GF-D8 (cell line): ENCODE data around the gene CLCF1.
"Not testable (repeated sequence)": the region's sequence is repeated elsewhere in the genome, so short reads cannot be mapped to it uniquely, and the experiment has no call there.

Experiments
- DNase-seq: peaks from one replicate; lab custom pipeline; 2025; lab: John Stamatoyannopoulos, UW

The CLCF1 gene

GRCh38 chr11:67408437-67409200 lies 35.2 kb upstream of the CLCF1 start:
- DNase-seq: no peak

DNA sequence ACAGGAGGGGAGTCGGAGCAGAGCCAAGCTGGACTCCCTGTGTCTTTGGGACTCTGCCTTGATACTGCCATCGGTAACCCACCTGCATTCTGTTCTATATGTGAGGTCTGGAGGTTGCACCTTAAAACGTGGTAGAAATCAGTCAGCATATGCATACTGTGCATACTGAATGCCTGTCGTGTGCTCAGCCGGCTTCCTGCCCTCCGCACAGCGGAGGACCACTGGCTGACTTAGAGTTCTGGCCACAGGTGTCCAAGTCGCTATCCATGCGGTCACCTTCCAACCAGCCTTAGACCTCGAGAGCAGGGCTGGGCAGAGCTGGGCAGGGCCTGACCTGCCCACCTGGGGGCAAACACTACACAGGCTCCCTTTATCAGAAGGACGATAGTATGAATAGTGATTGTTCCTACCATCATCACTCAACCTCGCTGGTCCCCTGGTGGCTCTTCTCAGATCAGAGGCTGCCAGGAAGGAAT lies 34.3 kb upstream of the CLCF1 start:
- DNase-seq: no peak

DNA sequence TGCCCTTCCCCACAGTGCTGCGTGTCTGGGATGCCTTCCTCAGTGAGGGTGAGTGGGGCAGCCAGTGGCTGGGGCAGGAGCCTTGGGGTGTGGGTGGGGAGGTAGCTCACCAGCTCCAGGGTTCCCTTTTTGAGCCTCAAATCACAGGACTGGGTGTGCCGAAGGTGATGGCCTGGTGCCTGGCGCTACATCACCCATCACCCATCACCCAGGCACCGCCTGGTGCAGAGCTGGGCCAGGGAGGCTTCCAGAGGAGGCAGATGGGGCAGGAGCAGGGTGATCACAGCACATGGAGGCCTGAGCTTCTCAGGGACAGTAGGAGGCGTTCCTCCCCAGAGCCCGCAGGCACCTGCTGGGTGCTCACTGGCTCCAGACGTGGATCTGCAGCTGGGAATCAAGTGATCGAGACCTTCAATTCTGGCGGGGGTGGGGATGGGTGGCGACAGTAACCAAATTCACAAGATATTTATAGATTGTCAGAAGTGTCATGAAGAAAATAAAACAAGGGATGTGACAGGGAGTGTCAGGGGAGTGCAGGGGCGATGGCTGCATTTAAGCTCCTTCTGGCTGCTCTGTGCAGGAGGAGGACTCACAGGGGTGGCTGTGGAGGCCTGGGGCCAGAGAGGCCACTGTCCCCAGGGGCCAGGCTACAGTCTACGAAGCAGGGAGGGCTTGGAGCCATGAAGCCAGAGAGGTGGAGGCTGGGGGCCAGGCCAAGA lies 33.7 kb upstream of the CLCF1 start:
- no peak for DNase-seq

GRCh38 chr11:67406420-67406968 lies 33.1 kb upstream of the CLCF1 start:
- no peak for DNase-seq

DNA sequence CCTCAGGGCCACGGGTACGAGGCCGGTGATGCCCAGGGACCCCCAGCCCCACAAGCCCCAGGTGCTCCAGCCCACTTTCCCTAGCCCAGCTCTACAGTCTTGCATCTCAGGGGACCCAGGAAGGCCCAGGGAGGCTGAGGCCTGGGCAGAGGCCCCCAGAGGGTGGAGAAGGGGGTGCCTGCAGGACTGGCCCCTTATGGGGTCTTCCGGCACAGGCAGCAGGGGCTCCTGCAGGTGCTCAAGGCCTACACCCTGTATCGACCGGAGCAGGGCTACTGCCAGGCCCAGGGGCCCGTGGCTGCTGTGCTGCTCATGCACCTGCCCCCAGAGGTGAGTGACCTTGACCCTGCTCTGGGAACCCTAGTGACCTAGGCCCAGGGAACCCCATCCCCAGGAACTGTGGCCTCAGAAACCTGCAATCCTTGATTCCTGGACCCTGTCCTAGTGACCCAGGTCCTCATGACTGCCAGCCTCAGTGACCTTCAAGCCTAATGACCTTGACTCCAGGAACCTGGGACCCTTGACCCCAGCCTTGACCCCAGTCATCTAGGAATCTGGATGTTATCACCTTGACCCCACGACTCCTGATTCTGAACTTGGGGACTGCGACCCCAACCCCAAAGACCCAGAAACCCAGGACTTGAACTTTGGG lies 32.4 kb upstream of the CLCF1 start:
- DNase-seq: no peak

DNA sequence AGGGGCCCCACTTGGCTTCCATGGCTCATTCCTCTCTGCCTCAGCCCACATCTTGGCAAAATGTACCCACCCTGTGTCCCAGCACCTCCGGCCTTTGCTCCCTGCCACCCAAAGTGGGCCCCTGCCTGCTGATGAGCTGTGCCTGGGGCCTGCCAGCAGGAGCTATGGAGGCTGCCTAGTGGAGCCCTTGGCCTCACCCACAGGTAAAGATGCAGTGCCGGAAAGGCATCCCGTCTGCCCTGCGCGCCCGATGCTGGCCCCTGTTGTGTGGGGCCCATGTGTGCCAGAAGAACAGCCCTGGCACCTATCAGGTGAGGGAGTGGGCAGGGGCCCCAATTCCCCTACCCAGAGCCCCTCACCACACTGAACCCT lies 31.8 kb upstream of the CLCF1 start:
- DNase-seq: no peak

DNA sequence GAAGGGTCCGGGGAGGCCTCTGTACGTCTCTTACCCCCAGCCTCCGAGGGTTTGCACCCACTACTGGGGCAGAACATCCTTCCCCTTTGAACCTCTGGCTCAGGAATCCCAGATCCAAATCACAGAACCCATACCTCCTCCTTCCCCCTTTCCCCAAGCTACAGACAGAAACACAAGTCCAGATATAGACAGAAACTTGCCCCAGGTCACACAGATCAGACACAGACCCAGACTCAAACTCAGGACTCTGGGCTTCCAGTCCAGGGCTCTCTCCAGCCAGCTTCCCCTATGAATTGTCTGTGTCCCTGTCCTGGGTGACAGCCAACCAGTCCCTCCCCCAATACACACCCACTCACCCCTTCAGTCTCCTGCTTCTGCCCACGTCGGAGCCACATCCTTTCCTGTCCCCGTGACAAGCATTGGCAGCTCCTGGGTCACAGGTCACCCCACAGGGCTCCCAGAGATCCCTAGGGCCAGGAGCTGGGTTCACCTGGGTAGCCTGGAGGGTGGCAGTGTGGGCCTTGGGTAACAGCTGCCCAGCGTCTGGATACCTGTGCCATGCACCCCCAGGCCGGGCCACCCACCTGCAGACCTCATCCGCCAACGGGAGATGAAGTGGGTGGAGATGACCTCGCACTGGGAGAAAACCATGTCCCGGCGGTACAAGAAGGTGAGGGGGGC lies 31.3 kb upstream of the CLCF1 start:
- DNase-seq: no peak

DNA sequence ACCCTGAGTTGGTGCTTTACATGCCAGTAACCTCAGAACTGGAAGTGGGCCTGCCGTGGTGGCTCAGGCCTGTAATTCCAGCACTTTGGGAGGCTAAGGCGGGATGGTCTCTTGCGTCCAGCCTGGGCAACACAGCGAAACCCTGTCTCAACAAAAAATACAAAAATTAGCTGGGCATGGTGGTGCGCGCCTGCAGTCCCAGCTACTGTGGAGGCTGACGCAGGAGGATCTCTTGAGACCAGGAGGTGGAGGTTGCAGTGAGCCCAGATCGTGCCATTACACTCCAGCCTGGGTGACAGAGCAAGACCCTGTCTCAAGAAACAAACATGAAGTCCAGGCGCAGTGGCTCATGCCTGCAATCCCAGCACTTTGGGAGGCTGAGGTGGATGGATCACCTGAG lies 29.7 kb upstream of the CLCF1 start:
- not testable (repeated sequence) for DNase-seq

DNA sequence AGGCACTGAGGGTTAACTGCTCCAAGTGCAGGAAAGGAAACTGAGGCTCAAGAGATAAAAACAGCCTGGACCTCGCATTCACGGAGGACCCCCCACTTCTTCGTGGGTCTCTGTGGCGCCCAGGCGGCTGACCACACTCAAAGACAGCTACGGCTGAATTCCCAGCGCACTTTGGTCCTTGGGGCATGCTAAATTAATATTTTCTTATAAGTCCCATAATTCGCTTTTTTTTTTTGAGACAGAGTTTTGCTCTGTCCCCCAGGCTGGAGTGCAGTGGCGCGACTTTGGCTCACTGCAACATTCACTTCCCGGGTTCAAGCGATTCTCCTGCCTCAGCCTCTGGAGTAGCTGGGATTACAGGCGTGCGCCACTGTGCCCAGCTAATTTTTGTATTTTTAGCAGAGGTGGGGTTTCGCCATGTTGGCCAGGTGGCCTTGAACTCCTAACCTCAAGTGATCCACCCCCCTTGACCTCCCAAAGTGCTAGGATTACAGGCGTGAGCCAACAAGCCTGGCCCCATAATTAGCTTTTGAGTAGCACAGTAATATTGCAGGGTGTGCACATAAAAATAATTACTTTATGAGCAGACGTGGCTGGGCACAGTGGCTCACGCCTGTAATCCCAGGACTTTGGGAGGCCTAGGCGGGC lies 28.9 kb upstream of the CLCF1 start:
- not testable (repeated sequence) for DNase-seq

- DNase-seq: peak; percentile 75
Measured at GRCh38 chr11:67401495-67402191, 28.2 kb upstream of the CLCF1 start, which contains the start of gene PPP1CA. PPP1CA (minus strand) TSS chr11:67401858; CDS start chr11:67401782, 76 bp downstream.

DNA sequence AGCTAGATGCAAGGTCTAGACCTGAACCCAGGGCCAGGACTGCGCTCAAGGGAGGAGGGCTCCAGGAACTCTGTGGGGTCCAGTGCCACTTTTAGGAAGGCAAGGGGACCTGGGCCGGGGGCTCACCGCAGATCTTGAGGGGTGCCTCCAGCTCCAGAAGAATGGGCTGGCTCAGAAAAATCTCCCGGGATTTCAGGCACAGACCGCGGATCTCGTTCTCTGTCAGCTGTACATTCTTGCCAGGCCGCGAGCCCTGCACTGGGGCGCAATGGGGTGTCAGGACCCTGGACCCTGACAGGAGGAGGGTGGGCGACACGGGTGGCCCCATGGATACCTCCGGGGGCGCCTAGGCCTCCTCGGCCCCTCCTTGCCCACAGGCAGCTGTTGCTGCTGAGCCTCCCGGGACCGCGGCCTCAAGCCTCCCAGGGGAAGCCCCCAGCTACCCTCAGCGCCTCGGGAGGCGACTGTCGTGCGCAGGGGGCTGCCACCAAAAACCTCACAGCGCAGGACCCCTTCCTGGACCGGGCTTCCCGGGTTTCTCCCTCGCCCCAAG lies 27.6 kb upstream of the CLCF1 start:
- no peak for DNase-seq

DNA sequence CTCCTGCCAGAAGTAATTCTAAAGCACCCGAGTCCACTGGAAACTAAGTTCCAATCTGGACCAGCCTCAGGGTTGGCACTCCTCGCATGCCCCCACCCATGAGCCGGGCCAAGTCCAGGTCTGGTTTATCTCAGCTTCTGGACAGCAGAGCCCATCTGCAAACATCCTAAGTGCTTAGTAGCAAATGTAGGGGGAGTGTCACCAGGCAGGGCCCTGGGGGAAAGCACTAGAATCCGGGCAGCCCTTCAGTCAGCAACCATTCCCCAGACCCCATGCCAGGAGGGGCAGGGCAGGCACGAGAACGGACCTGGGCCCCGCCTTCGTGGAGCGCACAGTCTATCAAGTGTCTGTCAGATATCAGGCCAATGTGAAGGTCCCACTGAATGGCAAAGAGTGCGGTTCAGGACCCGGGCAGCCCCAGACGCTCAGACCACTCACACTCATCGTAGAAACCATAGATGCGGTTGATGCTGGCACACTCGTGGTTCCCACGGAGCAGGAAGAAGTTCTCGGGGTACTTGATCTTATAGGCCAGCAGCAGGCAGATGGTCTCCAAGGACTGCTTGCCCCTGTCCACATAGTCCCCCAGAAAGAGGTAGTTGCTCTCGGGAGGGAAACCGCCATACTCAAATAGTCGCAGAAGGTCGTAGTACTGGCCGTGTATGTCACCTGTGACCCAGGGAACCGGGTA lies 27.0 kb upstream of the CLCF1 start:
- DNase-seq: no peak

DNA sequence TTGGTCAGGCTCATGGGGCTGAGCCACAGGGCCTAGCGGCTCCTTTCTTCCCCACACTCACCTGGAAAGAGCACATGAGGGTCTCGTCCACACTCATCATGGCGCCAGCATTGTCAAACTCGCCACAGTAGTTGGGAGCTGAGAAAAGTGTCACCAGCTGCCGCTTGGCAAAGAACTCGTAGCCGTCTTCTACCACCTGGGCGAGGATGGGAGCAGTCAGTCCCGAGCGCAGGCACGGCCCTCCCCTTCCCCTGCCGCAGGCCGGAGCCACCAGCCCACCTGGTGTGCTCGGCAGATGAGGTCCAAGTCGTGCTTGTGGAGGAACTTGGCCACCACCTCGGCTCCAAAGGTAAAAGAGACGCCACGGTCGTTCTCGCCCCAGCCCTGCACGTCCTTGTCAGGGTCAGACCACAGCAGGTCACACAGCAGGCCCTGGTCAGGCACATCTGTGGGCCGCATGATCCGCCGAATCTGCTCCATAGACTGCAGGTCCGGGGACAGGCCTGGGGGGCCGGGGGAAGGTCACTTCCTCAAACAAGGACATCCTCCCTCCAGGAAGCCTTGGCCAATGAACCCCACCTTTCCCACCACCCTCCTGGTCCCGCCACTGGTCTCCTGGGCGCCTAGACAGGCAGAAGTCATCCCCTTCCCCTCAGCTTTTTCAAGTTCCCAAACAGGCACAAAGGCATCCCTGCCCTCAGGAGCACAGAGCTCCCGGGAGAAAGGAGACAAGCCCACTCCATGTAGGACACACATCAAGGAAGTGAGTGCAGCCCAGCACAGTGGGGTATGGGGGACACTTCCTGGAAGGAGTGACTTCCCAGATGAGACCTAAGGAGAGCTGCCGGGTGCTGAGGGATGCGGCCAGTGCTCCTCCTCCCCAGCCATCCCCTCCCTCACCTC lies 25.5 kb upstream of the CLCF1 start:
- DNase-seq: no peak

- DNase-seq: no peak
Measured at GRCh38 chr11:67397986-67398660, 24.7 kb upstream of the CLCF1 start.

GRCh38 chr11:67397536-67397935 lies 24.1 kb upstream of the CLCF1 start:
- DNase-seq: no peak

- DNase-seq: no peak
Measured at GRCh38 chr11:67396587-67397389, 23.4 kb upstream of the CLCF1 start.

DNA sequence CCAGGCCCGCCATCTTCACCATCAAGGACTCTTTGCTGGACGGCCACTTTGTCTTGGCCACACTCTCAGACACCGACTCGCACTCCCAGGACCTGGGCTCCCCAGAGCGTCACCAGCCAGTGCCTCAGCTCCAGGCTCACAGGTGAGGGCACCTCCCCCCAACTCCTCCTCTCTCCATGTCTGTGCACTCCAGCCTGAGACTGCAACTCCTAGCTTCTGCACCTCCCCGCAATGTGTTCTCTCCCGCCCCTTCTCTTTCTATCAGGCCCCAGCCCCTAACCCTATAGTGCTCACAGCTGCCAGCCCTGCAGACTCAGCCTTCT lies 22.8 kb upstream of the CLCF1 start:
- no peak for DNase-seq
